GM23338 (cell line): Measurements from ENCODE around the gene EPB41L4A. TPM values are rescaled to one million over a fixed set of nuclear protein-coding genes. Genes with fewer than 3 reads are reported as not detected.

Experiments used
- ATAC-seq: fragments of 200-7000 bp; cut with Tn5 transposase; 3 replicates; pipeline ENCODE4 v1.9.1; 2020
- DNase-seq: peaks from one replicate; pipeline ENCODE4 v3.0.0-alpha.2; 2015; ENCODE audit warnings: low spot score
- H2AFZ ChIP-seq: fragments of 200-600 bp; sonication (generic); 2 replicates; pipeline ENCODE4 v1.8.0; 2016; ENCODE audit warnings: antibody characterized with exemption, mild to moderate bottlenecking, moderate library complexity
- H3F3A ChIP-seq: fragments of 200-600 bp; sonication (generic); replicated peaks from 2 replicates; pipeline ENCODE4 v1.8.0; 2017; ENCODE audit warnings: antibody characterized with exemption, mixed run types, low read depth
- H3K27ac ChIP-seq: fragments of 200-600 bp; sonication (generic); 2 replicates; pipeline ENCODE4 v1.6.1; 2016; ENCODE audit warnings: low read depth
- H3K27me3 ChIP-seq: fragments of 200-600 bp; sonication (generic); 2 replicates; pipeline ENCODE4 v1.8.0; 2016; ENCODE audit warnings: mild to moderate bottlenecking, mixed run types, moderate library complexity; ENCODE audit not compliant: insufficient read depth
- H3K36me3 ChIP-seq: fragments of 200-600 bp; sonication (generic); 2 replicates; pipeline ENCODE4 v1.8.0; 2016; ENCODE audit warnings: mild to moderate bottlenecking; ENCODE audit not compliant: insufficient read depth
- H3K4me1 ChIP-seq: fragments of 200-600 bp; sonication (generic); 2 replicates; pipeline ENCODE4 v1.8.0; 2016; ENCODE audit warnings: mild to moderate bottlenecking, moderate library complexity; ENCODE audit not compliant: insufficient read depth
- H3K4me2 ChIP-seq: fragments of 200-600 bp; sonication (generic); 2 replicates; pipeline ENCODE4 v1.7.1; 2017; ENCODE audit warnings: mixed run types
- H3K4me3 ChIP-seq: fragments of 200-600 bp; sonication (generic); 2 replicates; pipeline ENCODE4 v1.6.1; 2016; ENCODE audit warnings: mixed run types
- H3K79me2 ChIP-seq: fragments of 200-600 bp; sonication (generic); replicated peaks from 2 replicates; pipeline ENCODE4 v1.8.0; 2017; ENCODE audit warnings: mild to moderate bottlenecking; ENCODE audit not compliant: insufficient read depth
- H3K9me2 ChIP-seq: fragments of 200-600 bp; sonication (generic); 2 replicates; pipeline ENCODE4 v1.8.0; 2017; ENCODE audit not compliant: insufficient read depth
- H4K20me1 ChIP-seq: fragments of 200-600 bp; sonication (generic); replicated peaks from 2 replicates; pipeline ENCODE4 v1.8.0; 2017; ENCODE audit warnings: mild to moderate bottlenecking; ENCODE audit not compliant: insufficient read depth
- H3K27ac Mint-ChIP-seq: 2 replicates; pipeline ENCODE4 v1.8.0; 2020; ENCODE audit warnings: inconsistent platforms, mild to moderate bottlenecking, moderate library complexity, mixed read lengths
- H3K27me3 Mint-ChIP-seq: 3 replicates; pipeline ENCODE4 v1.8.0; 2022; ENCODE audit warnings: low read depth, mild to moderate bottlenecking, moderate library complexity, mixed read lengths, inconsistent platforms; ENCODE audit not compliant: insufficient read depth, poor library complexity
- H3K36me3 Mint-ChIP-seq: 3 replicates; pipeline ENCODE4 v1.8.0; 2021; ENCODE audit warnings: low read depth, mild to moderate bottlenecking, inconsistent platforms, moderate library complexity, mixed read lengths
- H3K4me1 Mint-ChIP-seq: 3 replicates; pipeline ENCODE4 v1.8.0; 2020; ENCODE audit warnings: mild to moderate bottlenecking, inconsistent platforms, mixed read lengths
- H3K4me3 Mint-ChIP-seq: 3 replicates; pipeline ENCODE4 v1.8.0; 2021; ENCODE audit warnings: moderate library complexity, mild to moderate bottlenecking, inconsistent platforms, mixed read lengths
- H3K9me3 Mint-ChIP-seq: 3 replicates; pipeline ENCODE4 v1.8.0; 2020; ENCODE audit warnings: moderate library complexity, mild to moderate bottlenecking, inconsistent platforms, mixed read lengths
- CREB1 ChIP-seq: fragments of 250-450 bp; sonication (Bioruptor Pico); IDR thresholded peaks from 2 replicates; pipeline ENCODE4 v1.5.0; 2020; ENCODE audit warnings: low read depth, mild to moderate bottlenecking, moderate library complexity
- EZH2 ChIP-seq: fragments of 200-600 bp; sonication (generic); IDR thresholded peaks from one replicate; pipeline ENCODE4 v1.8.0; 2017; ENCODE audit warnings: antibody characterized with exemption, mild to moderate bottlenecking, low read depth; ENCODE audit not compliant: unreplicated experiment
- EZH2phosphoT487 ChIP-seq: fragments of 200-600 bp; sonication (generic); IDR thresholded peaks from one replicate; pipeline ENCODE4 v1.8.1; 2018; ENCODE audit warnings: antibody characterized with exemption; ENCODE audit not compliant: unreplicated experiment
- JUNB ChIP-seq: IDR thresholded peaks from one replicate; pipeline ENCODE4 v1.6.1; 2016; ENCODE audit warnings: antibody characterized with exemption; ENCODE audit not compliant: unreplicated experiment
- NANOG ChIP-seq: IDR thresholded peaks from 2 replicates; pipeline ENCODE4 v1.6.1; 2016; ENCODE audit warnings: antibody characterized with exemption, borderline replicate concordance
- STAT1 ChIP-seq: IDR thresholded peaks from one replicate; pipeline ENCODE4 v1.6.1; 2016; ENCODE audit warnings: antibody characterized with exemption; ENCODE audit not compliant: unreplicated experiment
- ZNF114 ChIP-seq: fragments of 250-450 bp; sonication (Bioruptor Pico); IDR thresholded peaks from 2 replicates; pipeline ENCODE4 v1.5.0; 2020; ENCODE audit warnings: mild to moderate bottlenecking, moderate library complexity
- ZNF331 ChIP-seq: fragments of 250-450 bp; sonication (Bioruptor Pico); IDR thresholded peaks from 2 replicates; pipeline ENCODE4 v1.5.0; 2020; ENCODE audit warnings: low read depth, mild to moderate bottlenecking, moderate library complexity
- polyA plus RNA-seq: library from polyadenylated mRNA; unstranded; fragments of >200 nt; fragmentation: Nextera tagmentation; extraction: Ambion mirVana; gene quantifications from 2 replicates; pipeline ENCODE4 v1.2.1, GENCODE V29; 2016
- total RNA-seq: library from RNA; depleted of rRNA; stranded (reverse); fragments of >200 nt; shearing (Covaris generic); gene quantifications from 2 replicates; pipeline ENCODE4 v1.2.3, GENCODE V29; 2014
- TF ChIP-seq, protein P1 (sequence below): IDR thresholded peaks from 2 replicates; pipeline ENCODE4 v1.6.1; 2016; ENCODE audit warnings: antibody characterized with exemption
- TF ChIP-seq, protein P2 (sequence below), 2 experiments: fragments of 200-600 bp in 1 of 2; sonication (generic) in 1 of 2; conservative IDR thresholded peaks; 2 replicates each; pipeline versions ENCODE4 v1.5.1 to v1.6.1; 2016 to 2017; ENCODE audit warnings: antibody characterized with exemption in 2 of 2, low read depth in 2 of 2, mild to moderate bottlenecking in 2 of 2, moderate library complexity in 1 of 2
- TF ChIP-seq, protein P3 (sequence below): IDR thresholded peaks from one replicate; pipeline ENCODE4 v1.6.1; 2018; ENCODE audit warnings: antibody characterized with exemption; ENCODE audit not compliant: unreplicated experiment

The EPB41L4A gene
- total and polyA plus RNA-seq, 2 experiments from 2014 or later = 5.7 to 6.0 TPM

DNA sequence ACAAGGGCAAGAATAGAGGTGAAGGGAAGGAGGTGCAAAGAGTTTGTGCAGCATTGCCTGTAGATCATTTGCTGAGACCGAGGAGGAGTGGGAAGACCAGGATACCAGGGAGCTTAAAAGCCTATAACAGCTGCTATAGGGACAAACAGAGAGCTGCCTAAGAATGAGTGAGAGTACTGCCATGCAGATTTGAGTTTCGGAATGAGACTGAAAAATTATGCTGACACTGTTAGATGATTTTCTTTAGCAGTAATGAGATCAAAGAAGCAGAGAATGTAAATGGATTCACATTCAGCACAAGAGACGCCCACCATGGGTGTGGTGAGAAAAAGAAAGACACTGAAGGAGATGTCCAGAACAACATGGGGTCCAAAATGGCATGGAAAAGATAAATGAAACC, 69.7 kb downstream of the EPB41L4A start (continued):
- TF ChIP-seq, protein P1, sequence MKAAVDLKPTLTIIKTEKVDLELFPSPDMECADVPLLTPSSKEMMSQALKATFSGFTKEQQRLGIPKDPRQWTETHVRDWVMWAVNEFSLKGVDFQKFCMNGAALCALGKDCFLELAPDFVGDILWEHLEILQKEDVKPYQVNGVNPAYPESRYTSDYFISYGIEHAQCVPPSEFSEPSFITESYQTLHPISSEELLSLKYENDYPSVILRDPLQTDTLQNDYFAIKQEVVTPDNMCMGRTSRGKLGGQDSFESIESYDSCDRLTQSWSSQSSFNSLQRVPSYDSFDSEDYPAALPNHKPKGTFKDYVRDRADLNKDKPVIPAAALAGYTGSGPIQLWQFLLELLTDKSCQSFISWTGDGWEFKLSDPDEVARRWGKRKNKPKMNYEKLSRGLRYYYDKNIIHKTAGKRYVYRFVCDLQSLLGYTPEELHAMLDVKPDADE = no peak
- TF ChIP-seq EZH2phosphoT487 (no peak), NANOG (no peak), STAT1 (no peak), JUNB (no peak)
- TF ChIP-seq, protein P2, sequence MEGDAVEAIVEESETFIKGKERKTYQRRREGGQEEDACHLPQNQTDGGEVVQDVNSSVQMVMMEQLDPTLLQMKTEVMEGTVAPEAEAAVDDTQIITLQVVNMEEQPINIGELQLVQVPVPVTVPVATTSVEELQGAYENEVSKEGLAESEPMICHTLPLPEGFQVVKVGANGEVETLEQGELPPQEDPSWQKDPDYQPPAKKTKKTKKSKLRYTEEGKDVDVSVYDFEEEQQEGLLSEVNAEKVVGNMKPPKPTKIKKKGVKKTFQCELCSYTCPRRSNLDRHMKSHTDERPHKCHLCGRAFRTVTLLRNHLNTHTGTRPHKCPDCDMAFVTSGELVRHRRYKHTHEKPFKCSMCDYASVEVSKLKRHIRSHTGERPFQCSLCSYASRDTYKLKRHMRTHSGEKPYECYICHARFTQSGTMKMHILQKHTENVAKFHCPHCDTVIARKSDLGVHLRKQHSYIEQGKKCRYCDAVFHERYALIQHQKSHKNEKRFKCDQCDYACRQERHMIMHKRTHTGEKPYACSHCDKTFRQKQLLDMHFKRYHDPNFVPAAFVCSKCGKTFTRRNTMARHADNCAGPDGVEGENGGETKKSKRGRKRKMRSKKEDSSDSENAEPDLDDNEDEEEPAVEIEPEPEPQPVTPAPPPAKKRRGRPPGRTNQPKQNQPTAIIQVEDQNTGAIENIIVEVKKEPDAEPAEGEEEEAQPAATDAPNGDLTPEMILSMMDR (conservative IDR thresholded peaks at IDR 0.05; ENCODE audit: low read depth in 2 of 2) = no peak

DNA sequence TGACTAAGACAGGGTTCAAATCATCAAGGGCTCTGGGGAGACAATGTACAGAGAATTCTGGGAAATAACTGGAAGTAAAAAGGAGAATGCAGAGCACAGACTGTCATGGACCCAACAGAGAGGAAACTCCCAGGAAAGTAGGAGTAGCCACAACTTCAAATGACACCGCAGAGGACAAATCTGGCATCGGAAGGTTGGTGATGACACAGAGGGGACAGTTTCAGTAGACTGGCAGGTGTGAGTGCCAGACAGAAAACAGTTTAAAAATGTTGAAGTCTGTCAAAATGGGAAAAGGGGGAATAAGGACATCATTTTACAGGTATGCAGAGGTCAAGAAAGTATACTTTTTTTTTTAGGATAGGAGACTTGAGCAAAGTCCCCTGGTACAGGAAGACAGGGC, 70.2 kb downstream of the EPB41L4A start:
- Mint-ChIP-seq H3K27me3 (no peaks in the 10 kb centered on the region), H3K4me1 (peaks cover 5% of the 10 kb centered on the region; the same call in 2 of the 3 replicates)
- no peak for TF ChIP-seq EZH2
- TF ChIP-seq, protein P3, sequence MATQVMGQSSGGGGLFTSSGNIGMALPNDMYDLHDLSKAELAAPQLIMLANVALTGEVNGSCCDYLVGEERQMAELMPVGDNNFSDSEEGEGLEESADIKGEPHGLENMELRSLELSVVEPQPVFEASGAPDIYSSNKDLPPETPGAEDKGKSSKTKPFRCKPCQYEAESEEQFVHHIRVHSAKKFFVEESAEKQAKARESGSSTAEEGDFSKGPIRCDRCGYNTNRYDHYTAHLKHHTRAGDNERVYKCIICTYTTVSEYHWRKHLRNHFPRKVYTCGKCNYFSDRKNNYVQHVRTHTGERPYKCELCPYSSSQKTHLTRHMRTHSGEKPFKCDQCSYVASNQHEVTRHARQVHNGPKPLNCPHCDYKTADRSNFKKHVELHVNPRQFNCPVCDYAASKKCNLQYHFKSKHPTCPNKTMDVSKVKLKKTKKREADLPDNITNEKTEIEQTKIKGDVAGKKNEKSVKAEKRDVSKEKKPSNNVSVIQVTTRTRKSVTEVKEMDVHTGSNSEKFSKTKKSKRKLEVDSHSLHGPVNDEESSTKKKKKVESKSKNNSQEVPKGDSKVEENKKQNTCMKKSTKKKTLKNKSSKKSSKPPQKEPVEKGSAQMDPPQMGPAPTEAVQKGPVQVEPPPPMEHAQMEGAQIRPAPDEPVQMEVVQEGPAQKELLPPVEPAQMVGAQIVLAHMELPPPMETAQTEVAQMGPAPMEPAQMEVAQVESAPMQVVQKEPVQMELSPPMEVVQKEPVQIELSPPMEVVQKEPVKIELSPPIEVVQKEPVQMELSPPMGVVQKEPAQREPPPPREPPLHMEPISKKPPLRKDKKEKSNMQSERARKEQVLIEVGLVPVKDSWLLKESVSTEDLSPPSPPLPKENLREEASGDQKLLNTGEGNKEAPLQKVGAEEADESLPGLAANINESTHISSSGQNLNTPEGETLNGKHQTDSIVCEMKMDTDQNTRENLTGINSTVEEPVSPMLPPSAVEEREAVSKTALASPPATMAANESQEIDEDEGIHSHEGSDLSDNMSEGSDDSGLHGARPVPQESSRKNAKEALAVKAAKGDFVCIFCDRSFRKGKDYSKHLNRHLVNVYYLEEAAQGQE = no peak
- TF ChIP-seq EZH2phosphoT487 = no peak
- TF ChIP-seq ZNF331 (CRISPR knock-in tag) = no peak
- TF ChIP-seq CREB1 (CRISPR knock-in tag) = no peak
- TF ChIP-seq NANOG = no peak
- no peak for TF ChIP-seq STAT1
- no peak for TF ChIP-seq ZNF114
- TF ChIP-seq, protein P1 = no peak

More for the DNA sequence above, 70.2 kb downstream of the EPB41L4A start:
- H3K79me2 ChIP-seq = no peaks in the 10 kb centered on the region
- DNase-seq (no peak), ATAC-seq (no peak)
- 0 out of 2 replicates have a peak overlapping the region, but pooled peaks have one; percentile 46 for H3K4me2 ChIP-seq
- no peaks in the 10 kb centered on the region for H3K36me3 ChIP-seq
- no peaks in the 10 kb centered on the region for H3F3A ChIP-seq
- no peak overlapping the region for H3K27ac ChIP-seq
- H3K27ac Mint-ChIP-seq = no peak overlapping the region
- H3K27me3 ChIP-seq = no peaks in the 10 kb centered on the region
- no peaks in the 10 kb centered on the region for H3K9me3 Mint-ChIP-seq
- H3K4me1 ChIP-seq = peaks cover 17% of the 10 kb centered on the region
- H2AFZ ChIP-seq = no peak overlapping the region
- H3K4me3 ChIP-seq = no peak overlapping the region
- H4K20me1 ChIP-seq = no peaks in the 10 kb centered on the region
- no peaks in the 10 kb centered on the region for H3K36me3 Mint-ChIP-seq
- no peaks in the 10 kb centered on the region for H3K9me2 ChIP-seq
- H3K4me3 Mint-ChIP-seq = no peak overlapping the region
